ENCODE data around the gene MRPS25.

Gene MRPS25

DNA sequence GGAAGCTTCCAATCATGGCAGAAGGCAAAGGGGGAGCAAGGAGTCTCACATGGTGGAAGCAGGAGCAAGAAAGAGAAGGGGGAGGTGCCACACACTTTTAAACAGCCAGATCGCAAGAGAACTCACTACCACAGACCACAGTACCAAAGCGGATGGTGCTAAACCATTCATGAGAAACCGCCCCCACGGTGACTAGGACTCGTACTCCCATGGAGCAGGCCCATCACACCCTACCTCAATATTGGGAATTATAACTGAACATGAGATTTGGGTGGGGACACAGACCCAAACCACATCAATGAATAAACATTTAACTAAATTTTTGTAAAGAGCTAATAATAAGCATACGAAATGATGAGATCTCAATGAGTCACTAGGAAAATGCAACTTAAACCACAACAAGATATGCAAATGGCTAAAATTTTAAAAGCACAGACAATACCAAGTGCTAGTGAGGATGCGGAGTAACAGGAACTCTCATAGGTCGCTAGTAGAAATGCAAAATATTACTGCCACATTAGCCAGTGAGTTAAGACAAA, 10.0 kb downstream of the MRPS25 start:
- H3K4me3 ChIP-seq (ENCODE audit: low read depth, low read length) = no peak overlapping the region
- TF ChIP-seq, protein P1, sequence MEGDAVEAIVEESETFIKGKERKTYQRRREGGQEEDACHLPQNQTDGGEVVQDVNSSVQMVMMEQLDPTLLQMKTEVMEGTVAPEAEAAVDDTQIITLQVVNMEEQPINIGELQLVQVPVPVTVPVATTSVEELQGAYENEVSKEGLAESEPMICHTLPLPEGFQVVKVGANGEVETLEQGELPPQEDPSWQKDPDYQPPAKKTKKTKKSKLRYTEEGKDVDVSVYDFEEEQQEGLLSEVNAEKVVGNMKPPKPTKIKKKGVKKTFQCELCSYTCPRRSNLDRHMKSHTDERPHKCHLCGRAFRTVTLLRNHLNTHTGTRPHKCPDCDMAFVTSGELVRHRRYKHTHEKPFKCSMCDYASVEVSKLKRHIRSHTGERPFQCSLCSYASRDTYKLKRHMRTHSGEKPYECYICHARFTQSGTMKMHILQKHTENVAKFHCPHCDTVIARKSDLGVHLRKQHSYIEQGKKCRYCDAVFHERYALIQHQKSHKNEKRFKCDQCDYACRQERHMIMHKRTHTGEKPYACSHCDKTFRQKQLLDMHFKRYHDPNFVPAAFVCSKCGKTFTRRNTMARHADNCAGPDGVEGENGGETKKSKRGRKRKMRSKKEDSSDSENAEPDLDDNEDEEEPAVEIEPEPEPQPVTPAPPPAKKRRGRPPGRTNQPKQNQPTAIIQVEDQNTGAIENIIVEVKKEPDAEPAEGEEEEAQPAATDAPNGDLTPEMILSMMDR (IDR thresholded peaks at IDR 0.05; ENCODE audit: borderline replicate concordance, insufficient read depth, low read depth, low read length) = no peak

DNA sequence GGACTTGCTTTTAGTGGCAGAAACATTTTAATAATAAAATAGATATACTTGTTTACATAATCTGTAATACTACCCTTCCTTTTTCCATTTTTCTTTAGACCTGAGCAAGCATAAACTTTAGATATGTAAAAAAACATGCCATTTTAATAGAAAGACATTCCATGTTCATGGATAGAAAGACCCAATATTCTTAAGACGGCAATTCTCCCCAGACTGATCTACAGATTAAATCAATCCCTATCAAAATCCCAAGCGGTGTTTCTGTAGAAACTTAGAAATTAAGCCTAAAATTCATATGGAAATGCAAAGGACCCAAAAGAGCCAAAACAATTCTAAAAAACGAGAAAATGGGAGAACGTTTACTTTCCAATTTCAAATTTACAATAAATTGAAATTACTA, 11.6 kb downstream of the MRPS25 start:
- TF ChIP-seq, protein P1 (IDR thresholded peaks at IDR 0.05; ENCODE audit: borderline replicate concordance, insufficient read depth, low read depth, low read length) = no peak

DNA sequence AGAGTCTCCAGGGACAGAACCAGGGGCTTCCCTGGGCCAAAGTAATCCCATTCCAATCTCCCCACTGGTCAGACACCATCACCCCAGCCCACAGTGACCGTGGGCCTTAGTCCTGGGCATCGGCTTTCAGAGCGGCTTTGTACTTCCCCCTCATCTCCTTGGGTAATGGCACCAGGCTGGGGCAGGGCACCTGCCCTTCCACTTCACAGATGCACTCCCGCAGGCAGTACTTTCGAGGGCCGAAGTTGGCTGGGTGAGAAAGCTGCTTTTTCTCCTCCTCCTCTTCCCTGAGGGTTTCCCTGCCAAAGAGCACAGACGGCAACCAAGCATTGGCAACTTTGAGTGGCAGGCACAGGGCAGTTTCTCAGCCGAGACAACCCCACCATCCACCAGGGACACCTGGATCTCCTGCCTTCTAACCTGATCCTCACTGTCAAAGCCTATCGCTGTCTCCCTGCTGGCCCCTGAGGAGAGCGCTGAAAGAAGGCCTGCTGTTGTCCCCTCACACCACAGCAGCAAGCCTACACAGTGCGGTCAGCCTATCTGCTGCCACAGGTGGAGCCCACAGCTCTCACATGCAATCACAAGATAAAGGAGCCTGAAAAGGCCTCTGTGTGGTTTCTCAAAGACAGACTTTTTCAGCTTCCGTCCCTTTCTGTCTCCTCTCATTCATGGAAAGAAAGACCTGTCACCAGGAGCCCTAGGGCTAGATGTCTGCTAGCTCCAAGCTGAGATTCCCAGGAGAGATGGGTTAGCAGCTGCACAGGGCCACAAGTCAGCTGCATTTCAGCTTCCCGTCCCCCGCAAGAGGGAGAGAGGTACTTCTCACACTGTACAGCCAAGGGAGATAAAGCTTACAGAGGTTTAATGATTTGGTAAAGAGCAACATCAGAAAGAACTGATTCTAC, 12.5 kb downstream of the MRPS25 start:
- H3K4me3 ChIP-seq (ENCODE audit: low read depth, low read length) = no peak overlapping the region
- TF ChIP-seq, protein P1 (IDR thresholded peaks at IDR 0.05; ENCODE audit: borderline replicate concordance, insufficient read depth, low read depth, low read length) = no peak

More for the DNA sequence above, 11.6 kb downstream of the MRPS25 start:
- H3K4me3 ChIP-seq (ENCODE audit: low read depth, low read length) = no peak overlapping the region

DNA sequence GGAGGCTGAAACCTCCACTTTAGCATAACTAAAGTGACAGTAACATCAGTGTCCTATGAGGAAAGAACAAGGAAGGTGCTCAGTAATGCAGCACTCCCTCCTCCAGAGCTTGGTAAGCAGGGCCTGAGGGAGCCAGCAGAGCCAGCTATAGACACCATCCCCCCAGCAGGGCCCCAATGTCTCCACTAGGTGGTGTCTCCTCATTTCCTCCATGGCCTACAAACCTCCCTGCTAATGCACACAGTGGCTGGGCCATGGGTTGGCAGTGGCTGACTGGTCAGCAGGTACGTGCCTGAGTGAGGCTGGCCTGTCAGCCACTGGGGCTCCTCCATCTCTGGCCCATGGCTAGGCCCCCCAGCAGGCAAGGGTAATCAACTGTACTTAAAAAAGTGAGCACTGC, 13.6 kb downstream of the MRPS25 start:
- H3K4me3 ChIP-seq (ENCODE audit: low read depth, low read length) = no peak overlapping the region
- TF ChIP-seq, protein P1 (IDR thresholded peaks at IDR 0.05; ENCODE audit: borderline replicate concordance, insufficient read depth, low read depth, low read length) = peak; percentile 90

DNA sequence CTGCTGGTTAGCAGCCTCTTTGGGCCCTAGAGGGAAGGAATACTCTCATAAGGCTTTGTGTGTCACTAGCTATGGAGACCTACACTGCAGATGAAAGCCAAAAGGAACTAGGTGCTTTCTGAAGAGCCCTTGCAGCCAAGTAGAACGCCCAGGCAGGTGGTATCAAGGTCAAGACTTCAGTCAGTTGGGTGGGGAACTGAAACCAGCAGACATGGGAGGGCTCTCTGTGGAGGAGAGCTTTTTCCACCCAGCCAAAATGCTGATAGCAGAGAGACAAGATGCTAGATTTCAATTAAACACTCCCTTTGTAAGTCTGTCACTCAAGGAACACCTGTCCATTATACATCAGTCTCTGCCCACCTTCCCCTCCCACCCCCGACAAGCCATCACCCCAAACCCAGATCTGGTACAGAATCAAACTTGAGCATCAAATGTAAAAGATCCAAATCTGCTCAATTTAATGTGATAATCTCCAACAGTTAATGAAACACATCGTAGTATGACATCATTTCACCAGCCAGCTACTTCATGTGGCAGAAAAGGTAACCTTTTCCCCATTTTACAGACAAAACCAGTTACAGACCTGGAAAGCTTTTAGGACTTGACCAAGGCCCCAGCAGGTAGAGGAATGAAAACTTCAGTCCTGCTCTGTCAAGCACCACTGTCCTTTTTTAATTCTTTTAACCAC, 14.6 kb downstream of the MRPS25 start:
- TF ChIP-seq, protein P1 (IDR thresholded peaks at IDR 0.05; ENCODE audit: borderline replicate concordance, insufficient read depth, low read depth, low read length) = no peak
- no peak overlapping the region for H3K4me3 ChIP-seq (ENCODE audit: low read depth, low read length)

DNA sequence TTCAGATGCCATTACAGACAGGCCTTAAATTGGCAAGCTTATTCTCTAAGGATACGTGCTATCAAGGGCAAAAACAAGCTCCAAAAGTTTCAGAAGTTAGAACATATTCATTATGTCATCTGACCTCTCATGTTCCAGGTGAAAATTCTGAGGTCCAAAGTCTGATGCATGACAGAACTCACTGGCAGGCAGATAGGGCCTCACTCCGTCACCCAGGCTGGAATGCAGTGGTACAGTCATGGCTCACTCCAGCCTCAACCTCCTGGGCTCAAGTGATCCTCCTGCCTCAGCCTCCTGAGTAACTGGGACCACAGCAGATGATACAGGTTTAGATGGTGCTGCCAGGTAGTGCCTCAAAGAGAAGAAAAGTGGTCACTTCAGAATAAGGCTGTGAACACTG, 15.5 kb downstream of the MRPS25 start:
- no peak overlapping the region for H3K4me3 ChIP-seq (ENCODE audit: low read depth, low read length)
- TF ChIP-seq, protein P1 (IDR thresholded peaks at IDR 0.05; ENCODE audit: borderline replicate concordance, insufficient read depth, low read depth, low read length) = no peak

All from GM12875 (cell line).